ENCODE results near the gene C1RL.

C1RL gene

DNA sequence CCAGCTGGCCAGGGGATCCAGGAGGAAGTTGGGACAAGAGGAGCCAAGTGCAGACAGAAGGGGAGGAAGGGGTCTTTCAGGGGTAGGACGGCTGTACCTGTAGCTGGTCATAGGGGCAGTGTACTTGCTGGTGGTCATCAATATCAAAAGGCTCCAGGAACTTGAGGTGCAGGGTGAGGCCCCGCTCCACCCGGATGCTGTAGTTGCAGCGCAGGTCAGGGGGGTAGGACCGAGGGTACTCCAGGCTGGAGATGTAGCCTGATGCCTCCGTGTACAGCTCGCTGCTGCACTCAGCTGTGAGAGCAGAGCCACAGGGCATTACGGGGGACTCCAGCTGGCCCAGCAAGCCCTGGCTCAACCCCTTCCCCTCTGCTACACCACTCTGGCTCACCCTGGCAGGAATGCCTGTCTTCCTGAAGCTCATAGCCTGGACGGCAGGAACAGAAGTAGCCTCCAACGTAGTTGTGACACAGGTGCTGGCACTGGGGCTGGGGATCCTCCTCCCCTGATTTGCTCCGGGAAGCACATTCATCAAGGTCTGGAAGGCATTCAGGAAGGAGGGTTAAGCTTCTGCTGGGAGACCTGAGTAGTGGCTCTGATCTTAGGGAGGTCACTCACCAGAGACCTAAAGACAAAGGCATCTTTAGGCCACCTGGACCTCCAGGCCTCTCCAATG is 19.7 kb downstream of the C1RL start:
- DNase-seq (ENCODE audit: low spot score), result no peak
- H3K9me3 Mint-ChIP-seq, result no peaks in the 10 kb centered on the region
- H3K4me1 Mint-ChIP-seq (ENCODE audit: low read depth), result peaks cover 7% of the 10 kb centered on the region
- H3K4me3 Mint-ChIP-seq, result no peak overlapping the region
- H3K36me3 Mint-ChIP-seq (ENCODE audit: low read depth), result no peaks in the 10 kb centered on the region
- no peak overlapping the region for H3K27ac Mint-ChIP-seq
- H3K27me3 Mint-ChIP-seq (ENCODE audit: low read depth), result peaks cover 3% of the 10 kb centered on the region

DNA sequence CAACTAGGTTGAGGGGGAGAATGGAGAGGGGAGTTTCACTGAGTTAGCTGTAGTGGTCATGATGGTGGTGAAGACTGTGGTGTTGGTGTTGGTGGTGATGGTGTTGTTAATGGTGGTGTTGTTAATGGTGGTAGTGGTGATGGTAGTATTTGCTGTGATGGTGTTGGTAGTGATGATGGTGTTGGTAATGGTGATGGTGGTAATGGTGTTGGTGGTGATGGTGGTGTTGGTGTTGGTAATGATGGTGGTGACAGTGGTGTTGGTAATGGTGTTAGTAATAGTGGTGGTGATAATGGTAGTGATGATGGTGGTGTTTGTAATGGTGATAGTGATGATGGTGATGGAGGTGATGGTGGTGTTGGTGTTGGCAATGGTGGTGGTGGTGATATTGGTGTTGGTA is 25.9 kb downstream of the C1RL start:
- peaks cover 2% of the 10 kb centered on the region for H3K27me3 Mint-ChIP-seq (ENCODE audit: low read depth)
- H3K27ac Mint-ChIP-seq, result no peak overlapping the region
- H3K36me3 Mint-ChIP-seq (ENCODE audit: low read depth), result peaks cover 4% of the 10 kb centered on the region

DNA sequence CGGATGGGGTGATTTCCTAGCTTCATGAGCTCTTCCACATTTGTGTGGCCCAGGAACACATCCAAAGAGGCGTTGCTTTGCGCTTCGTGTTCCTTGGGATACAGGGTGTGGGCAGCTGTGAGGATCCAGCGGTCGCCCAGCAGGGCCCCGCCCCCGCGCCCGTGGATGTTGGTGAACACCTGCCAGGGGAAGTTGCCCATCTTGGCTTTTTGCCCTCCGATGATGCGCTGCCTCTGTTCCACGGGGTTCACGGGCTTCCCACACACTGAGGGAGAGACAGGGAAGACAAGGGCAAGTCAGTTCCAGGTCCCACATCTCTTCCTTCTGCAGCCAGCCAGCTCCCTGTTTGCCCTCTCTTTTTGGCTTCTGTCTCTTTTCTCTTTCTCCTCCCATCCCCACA is 28.0 kb downstream of the C1RL start:
- Mint-ChIP-seq H3K27ac (no peak overlapping the region), H3K4me1 (ENCODE audit: low read depth) (no peaks in the 10 kb centered on the region), H3K9me3 (peaks cover 5% of the 10 kb centered on the region), H3K36me3 (ENCODE audit: low read depth) (peaks cover 4% of the 10 kb centered on the region), H3K4me3 (no peak overlapping the region), H3K27me3 (ENCODE audit: low read depth) (peaks cover 2% of the 10 kb centered on the region)
- DNase-seq (ENCODE audit: low spot score), result no peak

More for the DNA sequence above, 25.9 kb downstream of the C1RL start:
- Mint-ChIP-seq H3K4me3 (no peak overlapping the region), H3K9me3 (peaks cover 5% of the 10 kb centered on the region), H3K4me1 (ENCODE audit: low read depth) (no peaks in the 10 kb centered on the region)
- no peak for DNase-seq (ENCODE audit: low spot score)

DNA sequence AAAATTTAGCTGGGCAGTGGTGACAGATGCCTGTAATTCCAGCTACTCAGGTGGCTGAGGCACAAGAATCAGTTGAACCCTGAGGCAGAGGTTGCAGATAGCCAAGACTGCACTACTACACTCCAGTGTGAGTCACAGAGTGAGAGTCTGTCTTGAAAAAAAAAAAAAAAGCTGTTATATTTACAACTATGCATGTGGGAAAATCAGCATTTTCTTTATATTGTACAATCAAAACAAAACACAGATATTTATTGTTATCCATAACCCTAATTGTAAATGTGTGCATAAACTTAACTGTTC is 29.2 kb downstream of the C1RL start:
- H3K27me3 Mint-ChIP-seq (ENCODE audit: low read depth), result peaks cover 5% of the 10 kb centered on the region
- no peak for DNase-seq (ENCODE audit: low spot score)
- peaks cover 3% of the 10 kb centered on the region for H3K4me1 Mint-ChIP-seq (ENCODE audit: low read depth)
- H3K27ac Mint-ChIP-seq, result no peak overlapping the region
- peaks cover 4% of the 10 kb centered on the region for H3K36me3 Mint-ChIP-seq (ENCODE audit: low read depth)
- no peak overlapping the region for H3K4me3 Mint-ChIP-seq
- H3K9me3 Mint-ChIP-seq, result peaks cover 5% of the 10 kb centered on the region

DNA sequence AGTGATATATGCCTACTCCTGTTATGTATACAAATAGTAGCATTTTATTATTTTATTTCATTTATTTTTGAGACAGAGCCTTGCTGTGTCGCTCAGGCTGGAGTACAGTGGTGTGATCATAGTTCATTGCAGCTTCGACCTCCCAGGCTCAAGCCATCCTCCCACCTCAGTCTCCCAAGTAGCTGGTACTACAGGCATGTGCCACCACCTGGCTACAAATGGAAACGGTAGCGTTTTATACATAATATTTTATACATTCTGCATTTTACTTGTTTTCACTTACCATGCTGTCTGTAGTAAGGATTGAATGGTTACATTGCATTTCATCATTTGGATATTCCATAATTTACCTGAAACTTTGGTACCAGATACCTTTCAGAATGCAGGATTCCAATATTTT is 30.9 kb downstream of the C1RL start:
- peaks cover 2% of the 10 kb centered on the region for H3K9me3 Mint-ChIP-seq
- no peak overlapping the region for H3K4me3 Mint-ChIP-seq
- peaks cover 7% of the 10 kb centered on the region for H3K27me3 Mint-ChIP-seq (ENCODE audit: low read depth)
- H3K27ac Mint-ChIP-seq, result no peak overlapping the region
- no peak for DNase-seq (ENCODE audit: low spot score)
- H3K36me3 Mint-ChIP-seq (ENCODE audit: low read depth), result peaks cover 2% of the 10 kb centered on the region
- peaks cover 3% of the 10 kb centered on the region for H3K4me1 Mint-ChIP-seq (ENCODE audit: low read depth)

DNA sequence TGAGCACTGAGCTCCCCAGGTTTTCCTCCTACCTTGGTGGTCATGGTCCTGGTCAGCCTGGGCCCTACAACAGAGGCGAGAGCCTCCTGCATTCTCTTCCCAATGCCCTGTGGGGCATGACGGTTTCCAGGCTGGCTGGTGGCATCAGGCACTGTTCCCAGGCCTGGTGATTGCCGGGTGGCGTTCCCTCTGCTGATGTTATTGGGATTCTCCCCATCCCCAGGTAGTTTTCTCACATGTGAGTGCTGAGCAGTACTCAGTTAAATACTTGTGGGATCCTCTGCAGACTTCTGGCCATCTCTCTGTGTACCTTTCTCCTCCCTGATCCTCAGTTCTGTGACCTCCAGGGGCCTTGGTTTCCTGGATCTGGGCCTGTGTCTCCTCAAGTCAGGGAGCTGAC is 32.5 kb downstream of the C1RL start:
- H3K4me3 Mint-ChIP-seq, result no peak overlapping the region
- H3K27ac Mint-ChIP-seq, result no peak overlapping the region
- no peak for DNase-seq (ENCODE audit: low spot score)
- peaks cover 3% of the 10 kb centered on the region for H3K4me1 Mint-ChIP-seq (ENCODE audit: low read depth)
- H3K36me3 Mint-ChIP-seq (ENCODE audit: low read depth), result no peaks in the 10 kb centered on the region
- H3K27me3 Mint-ChIP-seq (ENCODE audit: low read depth), result peaks cover 10% of the 10 kb centered on the region
- H3K9me3 Mint-ChIP-seq, result no peaks in the 10 kb centered on the region

DNA sequence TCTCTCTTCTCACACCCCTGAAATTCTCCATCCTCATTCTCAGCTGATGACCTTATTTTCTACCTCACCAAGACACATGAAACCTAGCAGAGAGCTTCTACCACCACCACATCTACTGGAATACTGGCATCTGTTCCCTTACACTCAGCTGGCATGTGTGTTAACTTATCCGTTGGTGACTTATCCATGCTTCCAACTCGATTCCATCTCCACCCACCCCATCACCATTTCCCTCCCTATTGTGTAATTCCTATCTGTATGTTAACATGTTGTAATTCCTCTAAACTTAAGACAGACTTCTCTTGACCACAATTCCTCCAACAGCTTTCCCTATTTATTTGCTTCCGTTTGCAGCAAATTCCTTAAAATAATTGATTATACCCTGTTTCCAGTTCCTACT is 33.1 kb downstream of the C1RL start:
- no peak overlapping the region for H3K4me3 Mint-ChIP-seq
- no peaks in the 10 kb centered on the region for H3K9me3 Mint-ChIP-seq
- H3K27ac Mint-ChIP-seq, result no peak overlapping the region
- no peak for DNase-seq (ENCODE audit: low spot score)
- no peaks in the 10 kb centered on the region for H3K36me3 Mint-ChIP-seq (ENCODE audit: low read depth)
- H3K27me3 Mint-ChIP-seq (ENCODE audit: low read depth), result peaks cover 10% of the 10 kb centered on the region
- H3K4me1 Mint-ChIP-seq (ENCODE audit: low read depth), result peaks cover 3% of the 10 kb centered on the region

DNA sequence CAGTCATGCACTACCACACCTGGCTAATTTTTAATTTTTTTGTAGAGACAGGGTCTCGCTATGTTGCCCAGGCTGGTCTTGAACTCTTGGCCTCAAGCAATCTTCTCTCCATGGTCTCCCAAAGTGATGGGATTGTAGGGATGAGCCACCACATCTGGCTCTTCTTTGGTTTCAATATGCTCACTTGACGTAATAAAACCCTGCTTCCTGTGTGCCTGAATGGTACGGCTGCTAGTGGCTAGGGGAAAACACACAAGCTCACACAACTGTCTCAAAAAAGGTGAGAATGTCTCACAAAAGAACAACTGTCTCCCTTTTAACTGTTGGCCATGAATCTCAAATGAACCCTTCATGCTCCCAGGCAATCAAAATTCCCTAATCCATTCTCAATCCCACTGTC is 33.5 kb downstream of the C1RL start:
- Mint-ChIP-seq H3K4me3 (no peak overlapping the region), H3K27ac (no peak overlapping the region), H3K27me3 (ENCODE audit: low read depth) (peaks cover 10% of the 10 kb centered on the region), H3K36me3 (ENCODE audit: low read depth) (no peaks in the 10 kb centered on the region), H3K4me1 (ENCODE audit: low read depth) (peaks cover 3% of the 10 kb centered on the region), H3K9me3 (no peaks in the 10 kb centered on the region)
- no peak for DNase-seq (ENCODE audit: low spot score)

DNA sequence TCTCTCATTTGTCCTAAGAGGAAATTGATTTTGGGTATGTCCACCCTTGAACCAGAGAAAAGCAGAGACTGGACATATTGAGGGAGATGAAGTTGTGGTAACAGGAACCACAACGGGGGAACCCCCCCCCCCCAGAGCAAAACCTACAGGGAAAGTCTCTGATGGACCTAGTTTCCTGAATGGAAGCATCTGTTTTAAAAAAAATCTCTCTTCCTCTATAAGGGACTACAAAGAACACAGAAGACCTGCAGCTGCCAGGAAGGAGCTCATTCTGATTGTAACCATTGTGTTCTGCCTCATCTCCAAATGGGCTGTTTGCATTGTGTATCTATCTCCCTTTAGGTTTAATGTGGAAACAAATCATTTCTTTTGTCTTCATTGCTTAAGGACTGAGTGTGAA is 35.1 kb downstream of the C1RL start:
- no peak for DNase-seq (ENCODE audit: low spot score)
- Mint-ChIP-seq H3K36me3 (ENCODE audit: low read depth) (no peaks in the 10 kb centered on the region), H3K27ac (no peak overlapping the region), H3K4me1 (ENCODE audit: low read depth) (peaks cover 3% of the 10 kb centered on the region), H3K9me3 (no peaks in the 10 kb centered on the region), H3K4me3 (no peak overlapping the region), H3K27me3 (ENCODE audit: low read depth) (peaks cover 9% of the 10 kb centered on the region)

DNA sequence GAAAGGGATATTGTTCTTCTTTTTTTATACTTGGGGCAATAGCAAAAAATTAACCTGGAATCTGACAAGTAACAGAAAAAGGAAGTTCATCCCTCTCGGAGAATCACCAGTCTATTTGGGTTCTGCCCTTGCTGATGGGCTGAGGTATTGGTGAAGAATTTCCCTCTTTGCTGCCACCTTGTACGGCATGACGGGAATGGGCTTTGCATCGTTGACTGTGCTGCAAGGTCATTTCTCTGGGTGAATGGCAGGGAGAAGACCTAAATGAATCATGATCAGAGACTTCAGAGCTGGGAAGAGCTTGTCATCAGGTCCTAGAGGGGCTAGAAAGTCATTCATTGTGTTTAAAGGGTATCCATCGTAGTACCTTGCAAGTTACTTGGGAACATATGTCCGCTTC is 36.5 kb downstream of the C1RL start:
- H3K27ac Mint-ChIP-seq, result no peak overlapping the region
- DNase-seq (ENCODE audit: low spot score), result no peak
- H3K4me1 Mint-ChIP-seq (ENCODE audit: low read depth), result peaks cover 3% of the 10 kb centered on the region
- no peaks in the 10 kb centered on the region for H3K9me3 Mint-ChIP-seq
- no peak overlapping the region for H3K4me3 Mint-ChIP-seq
- no peaks in the 10 kb centered on the region for H3K36me3 Mint-ChIP-seq (ENCODE audit: low read depth)
- H3K27me3 Mint-ChIP-seq (ENCODE audit: low read depth), result peaks cover 12% of the 10 kb centered on the region

DNA sequence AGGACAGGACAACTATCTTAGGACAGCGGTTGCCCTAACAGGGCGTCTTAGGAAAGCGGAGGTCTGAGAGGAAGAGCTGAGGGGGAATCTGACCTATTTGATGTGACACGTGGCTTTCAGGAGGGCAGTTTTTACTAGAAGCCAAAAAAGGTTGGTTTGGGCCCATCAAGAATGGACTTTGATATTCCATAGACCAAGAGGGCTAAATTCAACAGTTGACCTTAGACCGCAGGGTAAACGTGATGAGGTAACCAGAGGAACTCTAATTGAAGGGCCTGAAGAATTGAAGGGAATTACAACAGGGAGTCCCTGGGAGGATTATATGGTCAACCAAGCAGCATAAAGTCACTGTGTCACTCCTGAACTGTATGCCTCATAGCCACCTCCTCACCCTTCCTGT is 37.0 kb downstream of the C1RL start:
- H3K27me3 Mint-ChIP-seq (ENCODE audit: low read depth), result peaks cover 12% of the 10 kb centered on the region
- peaks cover 3% of the 10 kb centered on the region for H3K4me1 Mint-ChIP-seq (ENCODE audit: low read depth)
- H3K27ac Mint-ChIP-seq, result no peak overlapping the region
- H3K36me3 Mint-ChIP-seq (ENCODE audit: low read depth), result no peaks in the 10 kb centered on the region
- H3K4me3 Mint-ChIP-seq, result no peak overlapping the region
- no peak for DNase-seq (ENCODE audit: low spot score)
- H3K9me3 Mint-ChIP-seq, result no peaks in the 10 kb centered on the region

DNA sequence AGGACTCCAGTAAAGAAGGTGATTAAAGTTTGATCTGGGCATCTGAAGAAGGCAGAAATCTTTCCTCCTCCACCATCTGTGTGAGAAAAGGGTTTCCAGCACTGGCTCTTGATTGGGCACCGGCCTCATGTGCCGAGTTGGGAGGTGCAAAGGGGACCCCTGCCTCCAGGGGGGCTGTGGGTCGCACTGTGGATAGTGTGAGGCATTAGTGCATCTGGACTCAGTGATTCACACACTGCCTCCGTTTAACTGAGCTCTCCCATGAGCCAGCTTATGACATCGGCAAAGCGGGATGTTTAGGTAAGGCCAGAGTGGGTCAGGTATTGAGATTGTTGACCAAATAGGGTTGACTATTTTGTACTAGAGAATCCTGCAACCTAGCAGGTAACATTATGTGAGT is 39.6 kb downstream of the C1RL start:
- Mint-ChIP-seq H3K9me3 (no peaks in the 10 kb centered on the region), H3K27me3 (ENCODE audit: low read depth) (peaks cover 10% of the 10 kb centered on the region), H3K4me1 (ENCODE audit: low read depth) (no peaks in the 10 kb centered on the region), H3K4me3 (no peak overlapping the region), H3K27ac (no peak overlapping the region), H3K36me3 (ENCODE audit: low read depth) (no peaks in the 10 kb centered on the region)
- DNase-seq (ENCODE audit: low spot score), result no peak

DNA sequence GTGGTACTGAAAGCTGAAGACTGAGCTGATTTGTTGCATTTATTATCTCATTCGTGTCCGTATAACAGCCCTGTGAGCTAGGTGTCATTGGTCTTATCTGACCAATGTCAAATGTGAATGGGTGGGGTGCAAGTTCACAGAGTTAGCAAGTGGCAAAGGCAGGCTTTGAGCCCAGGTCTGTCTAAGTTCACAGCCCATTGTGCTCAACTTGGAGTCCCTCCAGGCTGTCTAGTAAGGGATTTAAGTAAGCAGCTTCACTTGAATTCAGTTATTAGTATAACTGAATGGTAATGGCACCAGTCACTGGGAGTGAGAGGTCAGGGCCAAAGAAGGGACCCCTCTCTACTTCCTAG is 40.0 kb downstream of the C1RL start:
- Mint-ChIP-seq H3K27ac (no peak overlapping the region), H3K27me3 (ENCODE audit: low read depth) (peaks cover 10% of the 10 kb centered on the region), H3K9me3 (no peaks in the 10 kb centered on the region), H3K4me1 (ENCODE audit: low read depth) (no peaks in the 10 kb centered on the region), H3K36me3 (ENCODE audit: low read depth) (no peaks in the 10 kb centered on the region), H3K4me3 (no peak overlapping the region)
- DNase-seq (ENCODE audit: low spot score), result no peak

DNA sequence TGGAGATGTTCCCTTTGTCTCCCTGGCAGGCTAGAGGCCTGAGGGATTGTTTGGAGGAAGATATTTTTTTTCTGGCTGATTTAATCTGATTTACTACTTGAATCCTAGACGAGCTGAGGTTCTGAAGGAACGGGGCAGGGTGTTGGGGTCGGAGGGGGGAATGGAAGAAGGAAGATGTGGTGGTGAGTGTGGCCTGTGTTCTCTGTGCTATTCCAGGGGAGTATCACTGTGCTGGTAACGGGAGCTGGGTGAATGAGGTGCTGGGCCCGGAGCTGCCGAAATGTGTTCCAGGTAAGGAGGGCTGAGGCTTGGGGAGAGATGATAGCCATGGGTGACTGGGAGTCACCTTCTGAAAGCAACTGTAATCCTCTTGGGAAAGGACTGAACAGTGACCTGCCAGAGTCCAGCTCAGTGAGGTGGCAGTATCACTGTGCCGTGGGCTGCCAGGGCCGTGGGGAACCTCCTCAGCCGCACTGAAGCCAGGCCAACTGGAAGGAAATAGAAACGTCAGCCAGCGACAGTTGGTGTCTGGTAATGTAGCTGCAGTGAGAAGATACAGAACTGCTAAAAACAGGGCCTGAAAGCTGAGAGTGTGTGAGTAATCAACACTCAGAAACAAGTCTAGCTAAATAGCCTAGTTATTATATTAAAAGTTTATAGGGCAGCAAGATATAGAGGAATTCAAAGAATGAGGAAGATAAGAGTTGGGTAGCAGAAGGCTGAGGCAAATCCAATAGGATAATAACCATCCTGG is 40.6 kb downstream of the C1RL start:
- Mint-ChIP-seq H3K27ac (no peak overlapping the region), H3K4me3 (no peak overlapping the region), H3K27me3 (ENCODE audit: low read depth) (peaks cover 10% of the 10 kb centered on the region), H3K4me1 (ENCODE audit: low read depth) (no peaks in the 10 kb centered on the region), H3K9me3 (no peaks in the 10 kb centered on the region), H3K36me3 (ENCODE audit: low read depth) (no peaks in the 10 kb centered on the region)
- DNase-seq (ENCODE audit: low spot score), result no peak

DNA sequence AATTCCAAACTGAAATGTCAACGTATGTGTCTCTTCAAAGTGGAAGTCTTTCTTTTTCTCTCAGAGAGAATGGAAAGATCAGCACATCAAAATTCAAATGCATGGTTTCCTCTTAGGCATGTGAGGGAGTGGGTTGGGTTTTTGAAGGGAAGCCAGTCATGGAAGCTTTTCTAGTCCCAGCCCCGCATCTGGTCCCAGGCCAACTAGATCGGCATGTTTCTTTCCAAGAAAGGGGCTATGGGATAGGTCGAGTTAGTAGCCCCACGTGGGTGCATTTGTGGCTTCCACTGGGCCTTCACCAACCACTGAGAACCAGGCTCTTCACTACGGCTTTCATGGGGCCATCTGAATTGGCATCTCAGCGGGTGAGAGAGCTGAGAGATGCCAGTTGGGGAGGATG is 41.9 kb downstream of the C1RL start:
- H3K4me1 Mint-ChIP-seq (ENCODE audit: low read depth), result no peaks in the 10 kb centered on the region
- H3K9me3 Mint-ChIP-seq, result no peaks in the 10 kb centered on the region
- no peaks in the 10 kb centered on the region for H3K36me3 Mint-ChIP-seq (ENCODE audit: low read depth)
- H3K27ac Mint-ChIP-seq, result no peak overlapping the region
- DNase-seq (ENCODE audit: low spot score), result no peak
- H3K27me3 Mint-ChIP-seq (ENCODE audit: low read depth), result peaks cover 10% of the 10 kb centered on the region
- no peak overlapping the region for H3K4me3 Mint-ChIP-seq

Measured in T-helper 2 cell treated with Interferon-gamma antibody and Interleukin-4, amounts not matched to agents 5 μg/mL and 100 μg/mL, for 36 hours (primary cell).